HG03045 (cell line): Measurements from ENCODE around the gene EDRF1.
A peak's percentile ranks its signal among the peaks of the same experiment; 100 is the strongest.
"Not testable (repeated sequence)": the region's sequence is repeated elsewhere in the genome, so short reads cannot be mapped to it uniquely, and the experiment has no call there.

ENCODE experiments used
- ATAC-seq: cut with Tn5 transposase; IDR thresholded peaks from one replicate; pipeline ENCODE4 v1.9.1; 2021; ENCODE audit warnings: mild to moderate bottlenecking, moderate library complexity; ENCODE audit not compliant: unreplicated experiment

EDRF1 gene, protein sequence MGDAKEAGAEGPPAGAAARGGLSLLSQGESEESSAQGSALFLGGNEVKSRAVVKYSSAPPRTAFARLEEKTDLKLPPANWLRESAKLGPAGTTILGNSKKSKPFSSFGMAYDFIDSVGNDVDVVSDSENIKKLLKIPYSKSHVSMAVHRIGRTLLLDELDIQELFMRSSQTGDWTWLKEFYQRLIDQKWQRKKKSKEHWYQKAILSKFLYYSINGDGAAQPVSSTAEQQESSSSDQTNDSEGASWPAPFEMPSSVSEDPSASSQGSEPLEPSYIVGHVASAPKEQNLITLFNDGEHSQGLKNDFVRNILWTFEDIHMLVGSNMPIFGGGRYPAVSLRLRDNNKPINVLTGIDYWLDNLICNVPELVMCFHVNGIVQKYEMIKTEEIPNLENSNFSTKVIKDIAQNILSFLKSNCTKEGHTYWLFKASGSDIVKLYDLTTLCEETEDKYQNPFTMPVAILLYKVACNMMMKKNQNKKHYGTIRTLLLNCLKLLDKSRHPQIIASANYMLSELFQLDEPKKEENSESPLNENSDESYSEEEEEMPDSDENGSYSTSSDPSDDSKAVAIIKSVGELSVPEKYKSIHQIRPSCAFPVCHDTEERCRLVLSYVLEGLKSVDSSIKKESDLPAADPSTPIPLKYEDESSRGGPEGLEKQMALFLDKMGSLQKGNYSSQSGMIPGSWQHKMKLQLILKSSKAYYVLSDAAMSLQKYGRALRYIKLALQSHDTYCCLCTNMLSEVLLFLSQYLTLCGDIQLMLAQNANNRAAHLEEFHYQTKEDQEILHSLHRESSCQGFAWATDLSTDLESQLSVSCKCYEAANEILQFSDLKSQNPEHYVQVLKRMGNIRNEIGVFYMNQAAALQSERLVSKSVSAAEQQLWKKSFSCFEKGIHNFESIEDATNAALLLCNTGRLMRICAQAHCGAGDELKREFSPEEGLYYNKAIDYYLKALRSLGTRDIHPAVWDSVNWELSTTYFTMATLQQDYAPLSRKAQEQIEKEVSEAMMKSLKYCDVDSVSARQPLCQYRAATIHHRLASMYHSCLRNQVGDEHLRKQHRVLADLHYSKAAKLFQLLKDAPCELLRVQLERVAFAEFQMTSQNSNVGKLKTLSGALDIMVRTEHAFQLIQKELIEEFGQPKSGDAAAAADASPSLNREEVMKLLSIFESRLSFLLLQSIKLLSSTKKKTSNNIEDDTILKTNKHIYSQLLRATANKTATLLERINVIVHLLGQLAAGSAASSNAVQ

DNA sequence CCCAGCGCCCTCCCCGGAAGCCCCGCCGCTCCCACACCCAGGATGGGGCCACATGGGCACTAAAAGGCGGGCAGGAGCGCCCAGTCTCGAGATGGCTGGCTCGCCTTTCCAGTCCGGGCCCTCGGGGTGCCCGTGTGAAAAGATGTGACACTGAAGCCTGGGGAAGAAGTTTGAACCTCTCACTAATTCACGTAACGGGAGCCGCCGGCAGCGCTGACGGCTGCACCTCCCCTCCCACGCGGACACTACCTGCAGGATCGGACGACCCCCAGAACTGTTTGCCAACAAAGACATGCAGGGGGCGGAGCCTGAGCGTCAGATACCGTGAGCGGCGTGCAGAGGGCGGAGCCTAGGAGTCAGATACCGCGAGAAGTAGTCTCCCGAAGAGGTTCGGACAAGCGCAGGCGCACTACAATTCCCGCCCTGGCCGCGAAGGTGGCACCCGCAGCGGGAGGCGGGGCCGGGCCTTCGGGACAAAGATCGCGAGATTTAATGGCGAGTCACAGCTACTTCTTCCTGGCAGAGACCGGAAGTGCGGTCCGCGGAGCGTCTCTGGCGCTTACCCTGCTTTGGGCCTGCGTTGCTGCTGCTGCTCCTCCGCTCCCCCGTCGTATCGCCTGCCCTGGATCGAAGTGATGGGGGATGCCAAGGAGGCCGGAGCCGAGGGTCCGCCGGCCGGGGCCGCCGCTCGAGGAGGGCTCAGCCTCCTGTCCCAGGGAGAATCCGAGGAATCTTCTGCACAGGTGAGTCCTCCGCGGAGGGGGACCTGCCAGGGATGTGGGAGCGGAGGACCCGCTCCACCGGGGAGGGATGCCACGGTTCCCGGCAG, at the start of gene EDRF1:
Gene EDRF1, plus strand, starts transcription at position 537 of the 829 bp plus-strand sequence. Its CDS starts 99 bp downstream, at position 636.
- peak; percentile 95 for ATAC-seq

- ATAC-seq, result no peak
These were observed 46.6 kb upstream of the EDRF1 start for GRCh38 chr10:125672884-125673283.

GRCh38 chr10:125679436-125679835, 40.1 kb upstream of the EDRF1 start:
- ATAC-seq, result no peak

GRCh38 chr10:125683063-125683462, 36.4 kb upstream of the EDRF1 start, which contains the start of gene TEX36:
TEX36 (minus strand) TSS chr10:125683163; CDS start chr10:125682989, 174 bp downstream.
- no peak for ATAC-seq

DNA sequence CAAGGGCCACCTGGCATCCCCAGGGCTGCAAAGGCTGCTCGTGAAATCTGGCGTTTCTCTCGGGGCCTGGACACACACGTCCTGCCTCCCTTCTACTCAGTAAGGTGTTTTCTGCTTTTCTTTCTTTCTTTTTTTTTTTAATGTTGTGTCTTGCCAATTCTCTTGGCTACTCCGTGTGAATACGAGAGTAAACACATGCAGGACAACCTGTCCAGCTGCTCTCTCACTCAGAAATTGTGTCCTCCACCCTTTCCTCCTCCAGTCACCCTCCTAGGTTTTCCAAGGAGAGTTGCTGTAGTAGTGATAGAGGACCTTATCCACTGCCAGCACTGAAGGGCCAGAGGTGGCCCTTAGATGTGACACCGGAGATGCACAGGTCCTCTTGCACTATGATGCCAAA, 35.7 kb upstream of the EDRF1 start:
- ATAC-seq, result no peak

DNA sequence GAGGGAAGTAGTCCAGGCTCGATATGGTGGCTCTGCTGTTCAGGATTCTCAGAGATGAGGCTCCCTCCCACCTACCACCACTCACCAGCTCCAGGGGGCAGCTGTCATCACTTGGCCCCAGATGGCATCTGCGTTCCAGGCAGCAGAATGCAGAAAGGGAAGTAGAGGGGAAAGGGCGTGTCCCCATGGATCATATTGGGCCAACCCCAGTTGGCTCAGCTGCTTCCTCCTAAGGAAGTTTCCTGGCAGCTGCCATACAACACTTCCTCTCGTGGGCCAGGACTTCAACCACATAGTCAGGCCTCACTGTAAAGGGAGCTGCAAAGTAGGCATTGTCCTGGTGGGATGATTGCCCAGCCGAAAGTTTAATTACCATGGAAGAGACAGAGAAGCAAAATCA, 34.9 kb upstream of the EDRF1 start:
- no peak for ATAC-seq

DNA sequence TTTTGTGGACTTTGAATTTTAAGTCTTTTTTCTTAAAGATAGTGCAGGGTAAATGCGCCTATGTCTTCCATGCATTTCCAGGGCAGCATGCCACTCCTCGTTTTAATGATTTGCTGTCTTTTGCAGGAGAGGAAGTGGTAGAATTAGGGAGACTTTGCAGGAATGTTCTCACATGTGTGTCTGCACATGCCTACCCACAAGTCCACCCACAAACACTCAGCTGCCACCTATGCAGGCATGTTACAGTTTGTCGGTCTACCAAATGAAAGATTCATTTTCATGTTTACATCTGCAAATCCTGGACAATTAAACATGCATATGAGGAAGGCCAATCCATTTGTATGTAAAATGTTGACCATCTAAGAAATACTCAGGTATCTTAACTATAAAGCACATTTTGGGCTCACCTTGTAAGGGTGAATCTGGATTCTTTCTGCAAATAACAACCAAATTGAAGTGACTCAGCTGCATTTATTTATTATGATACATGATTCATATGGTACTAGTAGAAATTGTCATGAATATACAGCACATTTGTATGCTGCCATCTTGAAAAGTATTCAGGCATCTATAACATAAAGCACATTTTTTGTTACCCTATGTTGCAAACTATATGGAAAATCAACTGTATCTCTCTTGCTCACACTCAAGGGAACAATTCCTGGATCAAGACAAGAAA, 31.9 kb upstream of the EDRF1 start:
- no peak for ATAC-seq

GRCh38 chr10:125689955-125690569, 29.4 kb upstream of the EDRF1 start:
- no peak for ATAC-seq

- ATAC-seq, result no peak
These were observed 28.1 kb upstream of the EDRF1 start for GRCh38 chr10:125691160-125691981.

DNA sequence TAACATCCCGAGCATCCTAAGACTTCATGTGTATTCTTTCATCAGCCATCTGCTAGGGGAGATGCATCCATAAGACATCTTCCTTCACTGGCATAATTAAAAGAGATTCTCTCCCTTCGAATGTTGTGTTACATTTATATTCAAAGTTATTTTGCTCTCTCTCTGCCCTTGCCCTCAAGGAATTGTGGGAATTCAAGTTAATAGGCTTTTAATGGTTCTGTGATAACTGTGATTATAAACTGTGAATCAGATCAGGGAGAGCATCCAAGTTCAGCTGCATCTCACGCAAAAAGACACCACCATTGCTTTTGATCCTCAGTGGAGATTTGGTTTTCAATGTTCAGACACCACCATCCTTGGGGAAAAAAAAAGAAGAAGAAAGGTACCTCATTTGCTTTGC, 27.3 kb upstream of the EDRF1 start:
- ATAC-seq, result no peak

DNA sequence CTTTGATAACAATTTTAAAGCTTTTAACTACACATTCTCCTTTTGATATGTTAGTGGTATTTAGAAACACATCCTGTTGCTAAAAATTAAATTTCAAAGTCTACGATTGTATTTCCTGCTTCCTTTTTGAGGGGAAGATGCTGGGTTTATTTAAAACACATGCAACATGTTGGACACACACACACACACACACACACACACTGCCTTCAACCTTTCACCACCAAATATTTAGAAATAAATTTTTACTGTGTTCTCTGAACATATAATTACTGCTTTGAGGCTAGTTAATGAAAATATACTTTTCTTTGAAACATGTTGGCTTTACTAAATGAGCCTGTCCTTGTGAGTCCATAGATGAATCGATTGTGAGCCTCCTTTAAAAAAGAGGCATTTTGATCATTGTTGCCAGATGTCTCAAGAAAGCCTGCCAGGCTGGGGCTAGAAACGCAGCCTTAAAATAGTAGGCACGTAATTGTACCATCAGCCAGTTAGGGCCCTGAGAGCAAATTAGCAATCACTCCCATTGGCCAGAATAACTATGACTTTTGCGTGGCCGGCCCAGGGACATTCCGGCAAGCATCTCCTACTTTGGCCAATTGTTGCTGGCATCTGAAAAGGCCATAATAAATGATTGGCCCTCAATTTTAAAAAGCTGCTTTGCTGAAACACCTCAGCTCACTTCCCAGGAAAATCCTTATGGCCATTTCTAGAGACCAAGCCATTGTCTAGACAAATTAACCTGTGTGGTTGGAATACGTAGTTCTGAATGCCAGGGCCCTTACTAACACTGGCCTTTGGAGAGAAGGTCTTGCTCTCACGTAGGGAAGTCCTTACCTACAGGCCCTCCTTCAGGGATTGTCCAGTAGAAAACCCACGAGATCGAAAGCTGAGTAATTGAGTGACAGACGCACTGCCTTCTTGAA, 26.6 kb upstream of the EDRF1 start:
- no peak for ATAC-seq

- no peak for ATAC-seq
These were observed 26.0 kb upstream of the EDRF1 start for GRCh38 chr10:125693524-125693847.

GRCh38 chr10:125694883-125695282, 24.6 kb upstream of the EDRF1 start:
- no peak for ATAC-seq

DNA sequence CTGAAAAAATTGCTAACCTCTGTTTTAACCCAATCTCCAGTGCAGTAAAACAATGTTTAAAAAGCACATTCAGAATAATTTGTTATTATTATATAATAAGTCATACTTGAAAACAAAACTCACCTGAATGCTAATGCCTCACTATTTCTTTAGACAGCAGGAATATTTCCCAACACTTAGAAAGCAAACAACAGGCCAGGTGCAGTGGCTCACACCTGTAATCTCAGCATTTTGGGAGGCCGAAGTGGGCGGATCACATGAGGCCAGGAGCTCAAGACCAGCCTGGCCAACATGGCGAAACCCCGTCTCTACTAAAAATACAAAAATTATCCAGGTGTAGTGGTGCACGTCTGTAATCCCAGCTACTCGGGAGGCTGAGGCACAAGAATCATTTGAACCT, 22.6 kb upstream of the EDRF1 start:
- not testable (repeated sequence) for ATAC-seq

DNA sequence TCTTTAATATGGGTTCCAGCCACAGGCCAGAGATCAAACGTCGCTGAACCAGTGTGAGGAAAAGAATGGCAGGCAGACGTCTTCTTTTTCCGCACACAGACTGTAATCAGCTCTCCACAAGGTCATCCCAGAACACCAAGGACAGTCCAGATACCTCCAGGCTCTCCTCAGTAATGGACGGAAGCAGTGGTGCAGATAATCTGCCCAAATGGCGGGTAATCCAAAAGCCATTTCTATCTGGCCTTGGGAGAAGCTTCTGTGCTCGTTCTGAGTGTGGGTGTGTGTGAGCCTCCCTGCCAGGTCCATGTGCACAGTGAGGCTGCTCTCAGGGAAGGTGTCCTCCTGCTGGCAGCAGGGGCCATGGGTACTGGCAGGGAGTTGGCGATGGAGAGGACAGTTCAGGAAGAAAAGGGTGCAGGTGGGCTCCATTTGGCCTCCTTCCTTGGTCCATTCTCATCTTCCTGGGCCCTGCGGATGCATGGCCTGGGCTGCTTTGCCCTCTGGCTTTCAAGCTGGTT, 21.0 kb upstream of the EDRF1 start:
- no peak for ATAC-seq

GRCh38 chr10:125699562-125700143, 19.9 kb upstream of the EDRF1 start:
- ATAC-seq, result no peak
